ENCODE results near the gene TMEM108. TPM values are rescaled to one million over a fixed set of nuclear protein-coding genes. Genes with fewer than 3 reads are reported as not detected.

The TMEM108 gene
- polyA plus RNA-seq, 1 donor from 2014 or later, result 2.1 TPM

- H3K9me3 ChIP-seq (ENCODE audit: low read length), result no peaks in the 10 kb centered on the region
- H3K9me2 ChIP-seq (ENCODE audit: insufficient read depth, low read length), result no peaks in the 10 kb centered on the region
- no peaks in the 10 kb centered on the region for H3K27me3 ChIP-seq (ENCODE audit: insufficient read depth, low read depth, low read length)
- TF ChIP-seq REST (IDR thresholded peaks at IDR 0.05; ENCODE audit: borderline replicate concordance), result no peak
- TF ChIP-seq RAD21 (conservative IDR thresholded peaks at IDR 0.05), result no peak
- H3K79me2 ChIP-seq (replicated peaks; ENCODE audit: insufficient read depth, low read length), result no peaks in the 10 kb centered on the region
- no peaks in the 10 kb centered on the region for H4K20me1 ChIP-seq (ENCODE audit: insufficient read depth)
- H3K36me3 ChIP-seq (ENCODE audit: insufficient read depth, low read length), result no peaks in the 10 kb centered on the region
- no peak overlapping the region for H3K9ac ChIP-seq (ENCODE audit: low read length)
- no peak overlapping the region for H3K4me2 ChIP-seq (ENCODE audit: low read length)
- no peak overlapping the region for H3K4me3 ChIP-seq (ENCODE audit: low read length)
- no peak overlapping the region for H2AFZ ChIP-seq (ENCODE audit: low read depth, low read length)
- H3F3A ChIP-seq (ENCODE audit: insufficient read depth, low read length, poor library complexity, severe bottlenecking), result no peaks in the 10 kb centered on the region
- no peak overlapping the region for H3K27ac ChIP-seq (ENCODE audit: low read length)
Measured at GRCh38 chr3:133371181-133371580, 333.0 kb downstream of the TMEM108 start.

- Histone ChIP-seq H3K4me3 (ENCODE audit: low read length) (no peak overlapping the region), H2AFZ (ENCODE audit: low read depth, low read length) (no peak overlapping the region), H3K27me3 (ENCODE audit: insufficient read depth, low read depth, low read length) (no peaks in the 10 kb centered on the region), H3K4me2 (ENCODE audit: low read length) (no peak overlapping the region), H3F3A (ENCODE audit: insufficient read depth, low read length, poor library complexity, severe bottlenecking) (no peaks in the 10 kb centered on the region), H4K20me1 (ENCODE audit: insufficient read depth) (no peaks in the 10 kb centered on the region), H3K79me2 (replicated peaks; ENCODE audit: insufficient read depth, low read length) (no peaks in the 10 kb centered on the region), H3K27ac (ENCODE audit: low read length) (no peak overlapping the region), H3K9ac (ENCODE audit: low read length) (no peak overlapping the region), H3K9me2 (ENCODE audit: insufficient read depth, low read length) (no peaks in the 10 kb centered on the region), H3K36me3 (ENCODE audit: insufficient read depth, low read length) (no peaks in the 10 kb centered on the region), H3K9me3 (ENCODE audit: low read length) (no peaks in the 10 kb centered on the region)
- TF ChIP-seq CTCF (IDR thresholded peaks at IDR 0.05; ENCODE audit: poor library complexity, severe bottlenecking) (no peak), EZH2 (IDR thresholded peaks at IDR 0.05; ENCODE audit: borderline replicate concordance, insufficient read depth, low read length, poor library complexity, severe bottlenecking) (no peak), MXI1 (conservative IDR thresholded peaks at IDR 0.05; ENCODE audit: poor library complexity, severe bottlenecking) (no peak), EP300 (conservative IDR thresholded peaks at IDR 0.05; ENCODE audit: poor library complexity, severe bottlenecking) (no peak), REST (IDR thresholded peaks at IDR 0.05; ENCODE audit: borderline replicate concordance) (no peak), SMC3 (conservative IDR thresholded peaks at IDR 0.05; ENCODE audit: poor library complexity) (no peak), POLR2AphosphoS5 (IDR thresholded peaks at IDR 0.05) (no peak), TAF1 (IDR thresholded peaks at IDR 0.05; ENCODE audit: low read depth) (no peak), RAD21 (conservative IDR thresholded peaks at IDR 0.05) (no peak)
Measured at GRCh38 chr3:133371676-133372075, 333.5 kb downstream of the TMEM108 start.

All from neural cell (in vitro differentiated cells).